Epithelial cell of esophagus (primary cell): Measurements from ENCODE around the gene PATL2.
"Not testable (repeated sequence)": the region's sequence is repeated elsewhere in the genome, so short reads cannot be mapped to it uniquely, and the experiment has no call there.

Experiments
- DNase-seq: peaks from one replicate; pipeline ENCODE4 v3.0.0; 2010; ENCODE audit warnings: low read depth
- H3K4me3 ChIP-seq: 2 replicates; pipeline ENCODE4 v1.5.1; 2011; ENCODE audit warnings: mild to moderate bottlenecking, low read length, control low read depth
- TF ChIP-seq, protein P1 (sequence below): IDR thresholded peaks from 2 replicates; pipeline ENCODE4 v1.5.1; 2011; ENCODE audit warnings: low read depth, mild to moderate bottlenecking, low read length, control low read depth, inconsistent platforms; ENCODE audit not compliant: insufficient read depth; ENCODE audit errors: missing control alignments

The PATL2 gene

DNA sequence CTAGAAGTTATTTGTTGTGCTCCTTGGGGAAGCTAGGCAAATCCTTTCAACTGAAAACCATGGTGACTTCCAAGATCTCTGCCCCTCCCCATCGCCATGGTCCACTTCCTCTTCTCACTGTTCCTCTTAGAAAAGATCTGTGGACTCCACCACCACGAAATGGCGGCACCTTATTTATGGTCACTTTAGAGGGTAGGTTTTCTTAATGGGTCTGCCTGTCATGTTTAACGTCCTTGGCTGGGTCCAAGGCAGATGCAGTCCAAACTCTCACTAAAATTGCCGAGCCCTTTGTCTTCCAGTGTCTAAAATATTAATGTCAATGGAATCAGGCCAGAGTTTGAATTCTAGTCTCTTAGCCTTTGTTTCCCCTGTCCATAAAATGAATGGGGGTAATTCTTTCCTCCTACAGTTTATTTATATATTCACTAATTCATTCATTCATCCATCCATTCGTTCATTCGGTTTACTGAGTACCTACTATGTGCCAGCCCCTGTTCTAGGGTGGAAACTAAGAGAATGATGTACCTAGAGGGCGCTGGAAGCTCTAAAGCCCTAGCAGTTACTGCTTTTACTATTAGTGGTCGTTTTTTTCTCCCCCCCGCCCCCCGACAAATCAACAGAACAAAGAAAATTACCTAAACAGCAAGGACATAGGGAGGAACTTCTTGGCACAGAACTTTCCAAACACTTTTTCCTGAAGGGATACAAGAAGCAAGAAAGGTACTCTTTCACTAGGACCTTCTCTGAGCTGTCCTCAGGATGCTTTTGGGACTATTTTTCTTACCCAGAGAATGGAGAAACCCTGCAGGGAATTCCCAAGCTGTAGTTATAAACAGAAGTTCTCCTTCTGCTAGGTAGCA lies 657 bp downstream of the PATL2 start:
- TF ChIP-seq, protein P1, sequence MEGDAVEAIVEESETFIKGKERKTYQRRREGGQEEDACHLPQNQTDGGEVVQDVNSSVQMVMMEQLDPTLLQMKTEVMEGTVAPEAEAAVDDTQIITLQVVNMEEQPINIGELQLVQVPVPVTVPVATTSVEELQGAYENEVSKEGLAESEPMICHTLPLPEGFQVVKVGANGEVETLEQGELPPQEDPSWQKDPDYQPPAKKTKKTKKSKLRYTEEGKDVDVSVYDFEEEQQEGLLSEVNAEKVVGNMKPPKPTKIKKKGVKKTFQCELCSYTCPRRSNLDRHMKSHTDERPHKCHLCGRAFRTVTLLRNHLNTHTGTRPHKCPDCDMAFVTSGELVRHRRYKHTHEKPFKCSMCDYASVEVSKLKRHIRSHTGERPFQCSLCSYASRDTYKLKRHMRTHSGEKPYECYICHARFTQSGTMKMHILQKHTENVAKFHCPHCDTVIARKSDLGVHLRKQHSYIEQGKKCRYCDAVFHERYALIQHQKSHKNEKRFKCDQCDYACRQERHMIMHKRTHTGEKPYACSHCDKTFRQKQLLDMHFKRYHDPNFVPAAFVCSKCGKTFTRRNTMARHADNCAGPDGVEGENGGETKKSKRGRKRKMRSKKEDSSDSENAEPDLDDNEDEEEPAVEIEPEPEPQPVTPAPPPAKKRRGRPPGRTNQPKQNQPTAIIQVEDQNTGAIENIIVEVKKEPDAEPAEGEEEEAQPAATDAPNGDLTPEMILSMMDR, result peak; percentile 30
- DNase-seq, result no peak
- peak overlapping the region; percentile 95 for H3K4me3 ChIP-seq

DNA sequence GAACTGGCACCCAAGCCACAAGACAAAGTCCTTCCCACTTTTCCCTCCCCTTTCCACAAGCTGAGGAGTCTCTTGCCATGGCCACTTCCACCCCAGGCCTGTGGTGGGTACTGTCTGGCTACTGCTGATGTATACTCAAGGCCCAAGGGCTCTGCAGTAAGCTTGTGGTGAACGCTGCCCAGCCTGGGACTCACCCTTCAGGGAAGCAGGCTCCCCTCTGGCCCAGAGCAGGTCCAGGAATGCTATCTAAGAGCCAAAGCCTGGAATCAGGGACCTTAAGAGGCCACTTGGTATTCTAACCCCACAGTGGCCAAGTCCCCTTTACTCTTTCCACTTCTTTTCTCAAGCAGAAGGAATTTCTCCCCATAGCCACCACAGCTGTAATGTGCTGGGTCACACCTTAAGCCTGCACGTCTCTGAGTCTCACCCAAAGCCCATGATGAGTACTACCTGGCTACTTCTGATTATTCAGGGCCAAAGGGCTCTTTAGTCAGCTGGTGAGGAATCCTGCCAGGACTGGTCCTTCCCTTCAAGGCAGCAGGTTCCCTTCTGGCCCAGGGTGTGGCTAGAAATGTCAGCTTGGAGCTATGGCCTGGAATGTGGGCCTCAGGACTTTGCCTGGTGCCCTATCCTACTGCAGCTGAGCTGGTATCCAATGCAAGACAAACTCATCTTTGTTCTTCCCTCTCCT lies 4.0 kb downstream of the PATL2 start:
- TF ChIP-seq, protein P1, result no peak
- H3K4me3 ChIP-seq, result no peak overlapping the region
- DNase-seq, result peak; percentile 86

DNA sequence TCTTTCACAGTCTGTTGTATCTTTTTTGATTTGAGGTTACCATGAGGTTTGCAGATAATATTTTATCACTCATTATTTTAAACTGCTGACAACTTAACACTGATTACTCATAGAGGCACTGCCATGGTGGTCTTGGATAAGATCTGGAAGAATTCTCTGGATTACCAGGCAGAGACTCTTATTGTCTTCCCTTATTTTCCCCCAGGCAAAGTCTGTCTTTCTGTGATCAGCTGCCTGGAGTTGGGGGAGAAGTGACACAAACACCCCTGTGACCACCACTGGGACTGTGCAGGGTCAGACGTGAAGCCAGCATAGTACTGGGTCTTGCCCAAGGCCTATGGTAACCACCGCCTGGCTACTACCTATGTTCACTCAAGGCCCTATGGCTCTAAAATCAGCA lies 4.7 kb downstream of the PATL2 start:
- TF ChIP-seq, protein P1, result no peak
- H3K4me3 ChIP-seq, result no peak overlapping the region
- DNase-seq, result no peak

DNA sequence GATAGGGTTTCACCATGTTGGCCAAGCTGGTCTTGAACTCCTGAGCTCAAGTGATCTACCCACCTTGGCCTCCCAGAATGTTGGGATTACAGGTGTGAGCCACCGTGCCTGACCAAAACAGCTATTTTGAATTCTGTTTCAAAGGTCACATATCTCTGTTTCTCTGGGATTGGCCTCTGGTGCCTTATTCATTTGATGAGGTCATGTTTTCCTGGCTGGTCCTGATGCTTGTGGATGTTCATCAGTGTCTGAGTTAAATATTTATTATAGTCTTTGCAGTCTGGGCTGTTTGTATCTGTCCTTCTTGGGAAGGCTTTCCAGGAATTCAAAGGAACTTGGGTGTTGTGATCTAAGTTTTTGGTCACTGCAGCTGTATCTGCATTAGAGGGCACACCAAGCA lies 5.1 kb downstream of the PATL2 start:
- no peak overlapping the region for H3K4me3 ChIP-seq
- TF ChIP-seq, protein P1, result no peak
- DNase-seq, result no peak

DNA sequence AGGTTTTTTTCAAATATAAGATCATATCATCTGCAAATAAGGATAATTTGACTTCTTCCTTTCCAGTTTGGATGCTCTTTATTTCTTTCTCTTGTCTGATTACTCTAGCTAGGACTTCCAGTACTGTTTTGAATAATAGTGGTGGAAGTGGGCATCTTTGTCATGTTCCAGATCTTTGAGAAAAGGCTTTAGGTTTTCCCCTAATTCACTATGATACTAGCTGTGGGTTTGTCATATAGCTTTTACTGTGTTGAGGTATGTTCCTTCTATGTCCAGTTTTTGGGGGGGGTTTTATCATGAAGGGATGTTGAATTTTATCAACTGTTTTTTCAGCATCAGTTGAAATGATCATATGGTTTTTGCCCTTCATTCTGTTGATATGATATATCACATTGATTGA lies 10.4 kb downstream of the PATL2 start:
- DNase-seq, H3K4me3 ChIP-seq: not testable (repeated sequence)

DNA sequence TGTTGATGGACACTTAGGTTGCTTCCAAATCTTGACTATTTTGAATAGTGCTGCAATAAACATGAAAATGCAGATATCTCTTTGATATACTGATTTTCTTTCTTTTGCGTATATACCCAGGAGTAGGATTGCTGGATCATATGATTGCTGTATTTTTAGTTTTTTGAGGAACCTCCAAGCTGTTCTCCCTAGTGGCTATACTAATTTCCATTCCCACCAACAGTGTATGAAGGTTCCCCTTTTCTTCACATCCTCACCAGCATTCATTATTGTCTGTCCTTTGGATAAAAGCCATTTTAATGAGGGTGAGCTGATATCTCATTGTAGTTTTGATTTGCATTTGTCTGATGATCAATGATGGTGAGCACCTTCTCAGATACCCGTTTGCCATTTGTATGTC lies 12.5 kb downstream of the PATL2 start:
- TF ChIP-seq, protein P1, result no peak
- DNase-seq, result no peak
- no peak overlapping the region for H3K4me3 ChIP-seq

DNA sequence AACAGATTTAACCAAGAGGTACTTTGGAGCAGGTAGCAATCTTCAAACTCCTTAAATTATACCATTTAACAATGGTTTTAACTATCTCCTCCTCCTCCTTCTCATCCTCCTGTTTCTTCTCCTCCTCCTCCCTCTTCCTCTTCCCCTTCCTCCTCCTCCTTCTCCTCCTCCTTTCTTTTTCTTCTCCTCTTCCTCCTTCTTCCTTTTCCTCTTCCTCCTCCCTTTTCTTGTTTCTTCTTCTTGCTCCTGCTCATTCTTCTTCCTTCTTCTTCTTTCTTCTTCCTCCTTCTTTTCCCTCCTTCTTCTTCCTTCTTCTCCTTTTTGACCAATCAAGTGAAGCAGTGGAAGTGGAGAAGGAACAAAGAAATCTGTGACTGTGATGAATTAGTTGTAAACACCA lies 14.1 kb downstream of the PATL2 start:
- TF ChIP-seq, protein P1, result no peak
- no peak for DNase-seq
- no peak overlapping the region for H3K4me3 ChIP-seq
